ENCODE results near the gene KANK2. TPM values are rescaled to one million over a fixed set of nuclear protein-coding genes. Genes with fewer than 3 reads are reported as not detected.

The KANK2 gene
- total and polyA plus RNA-seq, 2 of the 8 experiments (the other 6 are each of a cell fraction or from before 2014, with no cell fraction given): 25.2 to 42.3 TPM

DNA sequence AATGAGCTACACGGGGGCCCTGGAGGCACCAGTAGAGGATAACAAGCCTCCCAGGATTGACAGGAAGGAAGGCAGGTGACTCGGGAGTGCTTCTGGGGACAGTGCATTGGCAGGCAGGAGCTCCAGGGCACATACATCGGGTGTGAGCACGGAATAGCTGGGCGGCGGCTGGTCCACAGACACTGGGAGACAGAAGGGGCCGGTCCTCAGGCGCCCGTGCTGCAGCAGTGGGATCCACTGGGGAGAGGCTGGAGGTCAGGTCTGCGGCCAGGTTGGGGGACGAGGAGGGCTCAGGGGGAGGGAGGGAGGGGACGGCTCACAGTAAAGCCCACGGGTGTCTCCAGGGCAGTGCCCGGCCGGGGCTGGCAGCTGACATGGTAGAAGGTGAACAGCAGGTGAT is 40.0 kb upstream of the KANK2 start:
- no peak overlapping the region for H3K4me3 ChIP-seq (ENCODE audit: extremely low read depth in 1 of 4, insufficient read depth in 2 of 4, low read depth in 3 of 4, low read length in 4 of 4)
- H3K23me2 ChIP-seq (ENCODE audit: low read depth, low read length): no peaks in the 10 kb centered on the region
- no peak overlapping the region for H2BK15ac ChIP-seq (ENCODE audit: low read length)
- H3K18ac ChIP-seq (ENCODE audit: extremely low read depth, low read length): no peak overlapping the region
- H3K9ac ChIP-seq (replicated peaks in 1 of 4; ENCODE audit: extremely low read depth in 1 of 4, low read depth in 3 of 4, low read length in 3 of 4): no peak overlapping the region
- H4K5ac ChIP-seq (ENCODE audit: insufficient read length, low read depth, low read length): no peak overlapping the region
- no peaks in the 10 kb centered on the region for H3K79me2 ChIP-seq (ENCODE audit: control insufficient read depth in 1 of 2, insufficient read depth in 2 of 2, low read length in 2 of 2)
- H3K27ac ChIP-seq (ENCODE audit: low read depth, low read length): no peak overlapping the region
- no peaks in the 10 kb centered on the region for H3K4me1 ChIP-seq (replicated peaks in 1 of 4; ENCODE audit: control insufficient read depth in 3 of 4, insufficient read depth in 4 of 4, low read length in 3 of 4)
- no peak overlapping the region for H2AK5ac ChIP-seq (ENCODE audit: low read depth, low read length)
- H3K14ac ChIP-seq (ENCODE audit: insufficient read length): no peak overlapping the region
- no peaks in the 10 kb centered on the region for H3K9me3 ChIP-seq (ENCODE audit: insufficient read depth in 2 of 2, low read depth in 1 of 2, low read length in 1 of 2)
- FAIRE-seq (no peak), DNase-seq (ENCODE audit: low read depth in 1 of 2, low spot score in 2 of 2) (no peak)
- POLR2A ChIA-PET (ENCODE audit: partially characterized antibody): interaction anchor here (0.8 to 1.1 kb wide), 2 partner anchors 12 to 125 kb away, joined by 3 to 4 read pairs; no protein-coding TSS in a partner anchor
- H3K4me2 ChIP-seq (ENCODE audit: insufficient read depth in 1 of 2, low read depth in 2 of 2, low read length in 2 of 2): no peak overlapping the region
- no peak overlapping the region for H2BK20ac ChIP-seq (ENCODE audit: low read length)
- no peak overlapping the region for H4K8ac ChIP-seq (ENCODE audit: extremely low read depth, insufficient read depth, low read length)
- no peak overlapping the region for H4K91ac ChIP-seq (replicated peaks; ENCODE audit: insufficient read length, low read length)
- no peak overlapping the region for H2BK12ac ChIP-seq (ENCODE audit: low read depth, low read length)
- H3K36me3 ChIP-seq (ENCODE audit: control insufficient read depth in 2 of 4, insufficient read depth in 4 of 4, low read length in 3 of 4): peaks cover 0 to 12% (median 7%) of the 10 kb centered on the region in 4 experiments; a peak in 6 of 8 replicates
- 94% methylated on average over 7 of the region's 15 CpGs; no CpG with 5 or more reads in 1 of the 2 experiments for WGBS, 2 experiments (ENCODE audit: extremely low coverage in 1 of 2, insufficient coverage in 1 of 2, insufficient read length in 1 of 2, insufficient replicate concordance in 2 of 2, low coverage in 1 of 2, low lambda C conversion rate in 2 of 2, missing lambda C conversion rate in 1 of 2)
- H4K20me1 ChIP-seq (replicated peaks in 1 of 2; ENCODE audit: control insufficient read depth in 1 of 2, insufficient read depth in 2 of 2, low read length in 2 of 2): peaks cover 2 to 5% of the 10 kb centered on the region in 2 experiments
- H2BK5ac ChIP-seq (ENCODE audit: low read depth, low read length): no peak overlapping the region; the same call in 1 of the 2 replicates
- no peak overlapping the region for H2AFZ ChIP-seq (ENCODE audit: low read length)
- H3K79me1 ChIP-seq (ENCODE audit: low read depth, low read length): no peaks in the 10 kb centered on the region
- H3K4ac ChIP-seq (replicated peaks; ENCODE audit: insufficient read length, low read depth, low read length): no peak overlapping the region
- H3K23ac ChIP-seq (ENCODE audit: insufficient read length): no peak overlapping the region
- H2BK120ac ChIP-seq (replicated peaks; ENCODE audit: low read depth, low read length): no peak overlapping the region
- CTCF ChIA-PET (ENCODE audit: partially characterized antibody): interaction anchor here (0.7 to 1.4 kb wide), 3 partner anchors 19 to 73 kb away, joined by 3 to 4 read pairs (median 3); no protein-coding TSS in a partner anchor
- no peaks in the 10 kb centered on the region for H3K27me3 ChIP-seq (replicated peaks in 1 of 4; ENCODE audit: control insufficient read depth in 3 of 4, extremely low read depth in 1 of 4, insufficient read depth in 3 of 4, low read length in 3 of 4)
- H3K56ac ChIP-seq (replicated peaks; ENCODE audit: insufficient read length, low read depth, low read length): no peak overlapping the region
- TF ChIP-seq GTF2F1 (IDR thresholded peaks at IDR 0.05; ENCODE audit: borderline replicate concordance, low read depth, low read length) (no peak), RBBP5 (IDR thresholded peaks at IDR 0.05; ENCODE audit: borderline replicate concordance, low read depth, low read length) (no peak), SAP30 (IDR thresholded peaks at IDR 0.05; ENCODE audit: insufficient read depth, insufficient replicate concordance, low read length) (no peak), SUZ12 (IDR thresholded peaks at IDR 0.05; ENCODE audit: low read length) (no peak), JUN (IDR thresholded peaks at IDR 0.05; ENCODE audit: low read depth, low read length) (no peak), SRF (IDR thresholded peaks at IDR 0.05; ENCODE audit: low read depth, low read length) (no peak), GABPA (IDR thresholded peaks at IDR 0.05; ENCODE audit: borderline replicate concordance, insufficient read depth, low read length) (no peak), POU5F1 (IDR thresholded peaks at IDR 0.05; ENCODE audit: low read depth, low read length) (no peak), HDAC2 (IDR thresholded peaks at IDR 0.05; ENCODE audit: borderline replicate concordance in 1 of 2, low read depth in 2 of 2, low read length in 2 of 2) (no peak), TEAD4 (IDR thresholded peaks at IDR 0.05; ENCODE audit: low read depth, low read length) (no peak)
- TF ChIP-seq, protein P1, sequence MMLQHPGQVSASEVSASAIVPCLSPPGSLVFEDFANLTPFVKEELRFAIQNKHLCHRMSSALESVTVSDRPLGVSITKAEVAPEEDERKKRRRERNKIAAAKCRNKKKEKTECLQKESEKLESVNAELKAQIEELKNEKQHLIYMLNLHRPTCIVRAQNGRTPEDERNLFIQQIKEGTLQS (IDR thresholded peaks at IDR 0.05; ENCODE audit: insufficient read depth, low read depth, low read length): no peak
- TF ChIP-seq, protein P2, sequence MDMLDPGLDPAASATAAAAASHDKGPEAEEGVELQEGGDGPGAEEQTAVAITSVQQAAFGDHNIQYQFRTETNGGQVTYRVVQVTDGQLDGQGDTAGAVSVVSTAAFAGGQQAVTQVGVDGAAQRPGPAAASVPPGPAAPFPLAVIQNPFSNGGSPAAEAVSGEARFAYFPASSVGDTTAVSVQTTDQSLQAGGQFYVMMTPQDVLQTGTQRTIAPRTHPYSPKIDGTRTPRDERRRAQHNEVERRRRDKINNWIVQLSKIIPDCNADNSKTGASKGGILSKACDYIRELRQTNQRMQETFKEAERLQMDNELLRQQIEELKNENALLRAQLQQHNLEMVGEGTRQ (IDR thresholded peaks at IDR 0.05; ENCODE audit: low read length): no peak

All from H1 (cell line).